ENCODE results near the gene ALKAL2. TPM values are rescaled to one million over a fixed set of nuclear protein-coding genes. Genes with fewer than 3 reads are reported as not detected.
A peak's percentile ranks its signal among the peaks of the same experiment; 100 is the strongest.

Gene ALKAL2
- total and polyA plus RNA-seq, 2 of the 13 experiments (the other 11 are each of a cell fraction or from before 2014, with no cell fraction given), result 0.22 to 1.7 TPM

DNA sequence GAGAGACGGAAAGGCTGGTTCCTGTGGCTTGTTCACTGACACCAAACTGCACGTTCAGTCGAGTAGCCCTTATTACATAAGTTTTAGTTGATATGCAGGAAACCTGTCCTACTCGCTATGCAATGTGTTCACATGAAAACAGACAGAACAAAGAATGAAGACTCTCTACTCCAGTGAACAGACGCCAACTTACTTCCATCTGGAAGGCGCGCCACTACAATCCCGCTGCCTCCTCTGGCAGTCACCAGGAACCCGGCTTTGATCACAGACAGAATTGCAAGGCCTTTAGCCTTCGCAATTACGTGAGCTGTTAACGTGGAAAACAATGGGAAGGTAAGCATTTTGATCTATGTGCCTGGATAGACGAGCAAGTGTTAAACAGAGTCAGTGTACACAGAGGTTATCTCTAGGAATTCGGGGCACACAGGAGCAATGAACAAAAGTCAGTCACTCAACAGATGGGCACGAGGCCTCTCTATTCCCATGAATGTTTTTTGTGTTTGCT, 38.3 kb downstream of the ALKAL2 start (continued):
- TF ChIP-seq, protein P1, sequence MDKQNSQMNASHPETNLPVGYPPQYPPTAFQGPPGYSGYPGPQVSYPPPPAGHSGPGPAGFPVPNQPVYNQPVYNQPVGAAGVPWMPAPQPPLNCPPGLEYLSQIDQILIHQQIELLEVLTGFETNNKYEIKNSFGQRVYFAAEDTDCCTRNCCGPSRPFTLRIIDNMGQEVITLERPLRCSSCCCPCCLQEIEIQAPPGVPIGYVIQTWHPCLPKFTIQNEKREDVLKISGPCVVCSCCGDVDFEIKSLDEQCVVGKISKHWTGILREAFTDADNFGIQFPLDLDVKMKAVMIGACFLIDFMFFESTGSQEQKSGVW (CRISPR knock-in tag; IDR thresholded peaks at IDR 0.05; ENCODE audit: borderline replicate concordance), result no peak
- TF ChIP-seq ZC3H4 (CRISPR knock-in tag; IDR thresholded peaks at IDR 0.05; ENCODE audit: borderline replicate concordance), result no peak
- no peak for TF ChIP-seq U2AF2 (IDR thresholded peaks at IDR 0.05; ENCODE audit: low read depth, low read length)
- no peak for TF ChIP-seq NRL (CRISPR knock-in tag; IDR thresholded peaks at IDR 0.05; ENCODE audit: borderline replicate concordance)
- no peak for TF ChIP-seq ZNF234 (CRISPR knock-in tag; conservative IDR thresholded peaks at IDR 0.05)
- no peak for TF ChIP-seq HNRNPL (IDR thresholded peaks at IDR 0.05; ENCODE audit: low read depth, low read length)
- TF ChIP-seq CHD4 (IDR thresholded peaks at IDR 0.05; ENCODE audit: borderline replicate concordance, low read length), result no peak
- peak; percentile 80; the same call in 1 of the 2 replicates for TF ChIP-seq KAT7 (CRISPR knock-in tag; IDR thresholded peaks at IDR 0.05; ENCODE audit: borderline replicate concordance)
- TF ChIP-seq KLF12 (CRISPR knock-in tag; IDR thresholded peaks at IDR 0.05; ENCODE audit: borderline replicate concordance), result no peak
- TF ChIP-seq, protein P2, sequence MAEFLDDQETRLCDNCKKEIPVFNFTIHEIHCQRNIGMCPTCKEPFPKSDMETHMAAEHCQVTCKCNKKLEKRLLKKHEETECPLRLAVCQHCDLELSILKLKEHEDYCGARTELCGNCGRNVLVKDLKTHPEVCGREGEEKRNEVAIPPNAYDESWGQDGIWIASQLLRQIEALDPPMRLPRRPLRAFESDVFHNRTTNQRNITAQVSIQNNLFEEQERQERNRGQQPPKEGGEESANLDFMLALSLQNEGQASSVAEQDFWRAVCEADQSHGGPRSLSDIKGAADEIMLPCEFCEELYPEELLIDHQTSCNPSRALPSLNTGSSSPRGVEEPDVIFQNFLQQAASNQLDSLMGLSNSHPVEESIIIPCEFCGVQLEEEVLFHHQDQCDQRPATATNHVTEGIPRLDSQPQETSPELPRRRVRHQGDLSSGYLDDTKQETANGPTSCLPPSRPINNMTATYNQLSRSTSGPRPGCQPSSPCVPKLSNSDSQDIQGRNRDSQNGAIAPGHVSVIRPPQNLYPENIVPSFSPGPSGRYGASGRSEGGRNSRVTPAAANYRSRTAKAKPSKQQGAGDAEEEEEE (CRISPR knock-in tag; IDR thresholded peaks at IDR 0.05; ENCODE audit: borderline replicate concordance), result no peak
- TF ChIP-seq ATRX (CRISPR knock-in tag; IDR thresholded peaks at IDR 0.05; ENCODE audit: borderline replicate concordance), result no peak
- peak in 1 of 2 experiments; percentile 69; a peak in 1 of 4 replicates for TF ChIP-seq ATF4 (CRISPR knock-in tag; IDR thresholded peaks at IDR 0.05)
- TF ChIP-seq SAFB2 (CRISPR knock-in tag; IDR thresholded peaks at IDR 0.05; ENCODE audit: borderline replicate concordance, low read depth), result no peak
- TF ChIP-seq TBL1XR1 (IDR thresholded peaks at IDR 0.05; ENCODE audit: borderline replicate concordance, low read length, partially characterized antibody), result peak; percentile 96
- TF ChIP-seq, protein P3, sequence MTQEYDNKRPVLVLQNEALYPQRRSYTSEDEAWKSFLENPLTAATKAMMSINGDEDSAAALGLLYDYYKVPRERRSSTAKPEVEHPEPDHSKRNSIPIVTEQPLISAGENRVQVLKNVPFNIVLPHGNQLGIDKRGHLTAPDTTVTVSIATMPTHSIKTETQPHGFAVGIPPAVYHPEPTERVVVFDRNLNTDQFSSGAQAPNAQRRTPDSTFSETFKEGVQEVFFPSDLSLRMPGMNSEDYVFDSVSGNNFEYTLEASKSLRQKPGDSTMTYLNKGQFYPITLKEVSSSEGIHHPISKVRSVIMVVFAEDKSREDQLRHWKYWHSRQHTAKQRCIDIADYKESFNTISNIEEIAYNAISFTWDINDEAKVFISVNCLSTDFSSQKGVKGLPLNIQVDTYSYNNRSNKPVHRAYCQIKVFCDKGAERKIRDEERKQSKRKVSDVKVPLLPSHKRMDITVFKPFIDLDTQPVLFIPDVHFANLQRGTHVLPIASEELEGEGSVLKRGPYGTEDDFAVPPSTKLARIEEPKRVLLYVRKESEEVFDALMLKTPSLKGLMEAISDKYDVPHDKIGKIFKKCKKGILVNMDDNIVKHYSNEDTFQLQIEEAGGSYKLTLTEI (CRISPR knock-in tag; conservative IDR thresholded peaks at IDR 0.05), result no peak
- peak; percentile 76 for TF ChIP-seq ZFY (CRISPR knock-in tag; IDR thresholded peaks at IDR 0.05)
- no peak for TF ChIP-seq MAZ (IDR thresholded peaks at IDR 0.05; ENCODE audit: borderline replicate concordance, low read depth, low read length)
- TF ChIP-seq MAZ (CRISPR knock-in tag; IDR thresholded peaks at IDR 0.05; ENCODE audit: low read depth), result no peak
- TF ChIP-seq ZNF337 (CRISPR knock-in tag; IDR thresholded peaks at IDR 0.05; ENCODE audit: borderline replicate concordance, low read depth), result 0 out of 2 replicates have a peak, but pooled peaks have one; percentile 90
- TF ChIP-seq, protein P4, sequence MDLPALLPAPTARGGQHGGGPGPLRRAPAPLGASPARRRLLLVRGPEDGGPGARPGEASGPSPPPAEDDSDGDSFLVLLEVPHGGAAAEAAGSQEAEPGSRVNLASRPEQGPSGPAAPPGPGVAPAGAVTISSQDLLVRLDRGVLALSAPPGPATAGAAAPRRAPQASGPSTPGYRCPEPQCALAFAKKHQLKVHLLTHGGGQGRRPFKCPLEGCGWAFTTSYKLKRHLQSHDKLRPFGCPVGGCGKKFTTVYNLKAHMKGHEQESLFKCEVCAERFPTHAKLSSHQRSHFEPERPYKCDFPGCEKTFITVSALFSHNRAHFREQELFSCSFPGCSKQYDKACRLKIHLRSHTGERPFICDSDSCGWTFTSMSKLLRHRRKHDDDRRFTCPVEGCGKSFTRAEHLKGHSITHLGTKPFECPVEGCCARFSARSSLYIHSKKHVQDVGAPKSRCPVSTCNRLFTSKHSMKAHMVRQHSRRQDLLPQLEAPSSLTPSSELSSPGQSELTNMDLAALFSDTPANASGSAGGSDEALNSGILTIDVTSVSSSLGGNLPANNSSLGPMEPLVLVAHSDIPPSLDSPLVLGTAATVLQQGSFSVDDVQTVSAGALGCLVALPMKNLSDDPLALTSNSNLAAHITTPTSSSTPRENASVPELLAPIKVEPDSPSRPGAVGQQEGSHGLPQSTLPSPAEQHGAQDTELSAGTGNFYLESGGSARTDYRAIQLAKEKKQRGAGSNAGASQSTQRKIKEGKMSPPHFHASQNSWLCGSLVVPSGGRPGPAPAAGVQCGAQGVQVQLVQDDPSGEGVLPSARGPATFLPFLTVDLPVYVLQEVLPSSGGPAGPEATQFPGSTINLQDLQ (CRISPR knock-in tag; IDR thresholded peaks at IDR 0.05), result no peak
- TF ChIP-seq, protein P5, sequence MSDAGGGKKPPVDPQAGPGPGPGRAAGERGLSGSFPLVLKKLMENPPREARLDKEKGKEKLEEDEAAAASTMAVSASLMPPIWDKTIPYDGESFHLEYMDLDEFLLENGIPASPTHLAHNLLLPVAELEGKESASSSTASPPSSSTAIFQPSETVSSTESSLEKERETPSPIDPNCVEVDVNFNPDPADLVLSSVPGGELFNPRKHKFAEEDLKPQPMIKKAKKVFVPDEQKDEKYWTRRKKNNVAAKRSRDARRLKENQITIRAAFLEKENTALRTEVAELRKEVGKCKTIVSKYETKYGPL (CRISPR knock-in tag; IDR thresholded peaks at IDR 0.05), result peak; percentile 48; the same call in 1 of the 2 replicates

All from HepG2 (cell line).